Measurements from ENCODE around the gene STK16. TPM values are rescaled to one million over a fixed set of nuclear protein-coding genes. Genes with fewer than 3 reads are reported as not detected.

Gene STK16
- total and polyA plus RNA-seq, 2 of the 13 experiments (the other 11 are each of a cell fraction or from before 2014, with no cell fraction given) = 28.0 to 50.9 TPM

DNA sequence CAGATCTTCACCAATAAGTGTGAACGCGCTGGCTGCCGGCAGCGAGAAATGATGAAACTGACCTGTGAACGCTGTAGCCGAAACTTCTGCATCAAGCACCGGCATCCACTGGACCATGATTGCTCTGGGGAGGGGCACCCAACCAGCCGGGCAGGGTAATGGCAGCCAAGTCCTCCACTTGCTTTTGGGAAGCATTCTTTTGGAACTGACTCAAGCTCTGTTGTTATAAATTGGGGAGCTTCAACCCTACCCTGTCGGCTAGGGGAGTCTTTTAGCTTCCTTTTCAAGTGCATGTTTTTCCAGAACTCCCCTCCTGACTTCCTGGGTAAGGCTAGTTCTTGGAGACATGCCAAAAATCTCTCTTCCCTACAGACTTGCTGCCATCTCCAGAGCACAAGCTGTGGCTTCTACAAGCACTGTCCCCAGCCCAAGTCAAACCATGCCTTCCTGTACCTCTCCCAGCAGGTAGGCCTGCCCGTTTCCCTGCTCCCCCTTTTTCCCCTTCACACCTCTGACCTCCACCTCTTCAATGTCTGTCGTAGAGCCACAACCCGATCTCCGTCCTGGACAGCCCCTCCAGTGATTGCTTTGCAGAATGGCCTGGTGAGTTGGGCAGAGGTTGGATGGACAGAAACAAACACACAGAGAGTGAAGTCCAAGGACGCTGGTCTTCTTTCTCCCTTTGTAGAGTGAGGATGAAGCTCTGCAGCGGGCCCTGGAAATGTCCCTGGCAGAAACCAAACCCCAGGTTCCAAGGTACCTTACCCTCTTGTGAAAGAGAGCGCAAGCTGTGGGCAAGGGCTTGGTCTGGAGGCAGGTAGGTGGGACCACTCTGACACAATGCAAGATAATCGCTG lies 37.2 kb upstream of the STK16 start (continued):
- TF ChIP-seq ZNF674 (CRISPR knock-in tag; IDR thresholded peaks at IDR 0.05; ENCODE audit: low read depth) (no peak), ZNF660 (CRISPR knock-in tag; IDR thresholded peaks at IDR 0.05; ENCODE audit: borderline replicate concordance, low read depth) (no peak), ZNF10 (CRISPR knock-in tag; IDR thresholded peaks at IDR 0.05; ENCODE audit: borderline replicate concordance, low read depth) (no peak), IRX3 (CRISPR knock-in tag; IDR thresholded peaks at IDR 0.05; ENCODE audit: borderline replicate concordance, low read depth) (0 out of 2 replicates have a peak, but pooled peaks have one; percentile 11), ZFY (CRISPR knock-in tag; IDR thresholded peaks at IDR 0.05) (peak; percentile 49), ZNF883 (CRISPR knock-in tag; IDR thresholded peaks at IDR 0.05; ENCODE audit: not compliant biosample characterization) (no peak), ZC3H4 (CRISPR knock-in tag; IDR thresholded peaks at IDR 0.05; ENCODE audit: borderline replicate concordance) (peak; percentile 45; the same call in 1 of the 2 replicates), ZNF121 (CRISPR knock-in tag; IDR thresholded peaks at IDR 0.05) (peak; percentile 77), ZNF557 (CRISPR knock-in tag; IDR thresholded peaks at IDR 0.05) (no peak), ZFP41 (CRISPR knock-in tag; IDR thresholded peaks at IDR 0.05; ENCODE audit: borderline replicate concordance) (no peak), IRF2 (CRISPR knock-in tag; IDR thresholded peaks at IDR 0.05) (peak; percentile 72; the same call in 1 of the 2 replicates), GATAD2A (CRISPR knock-in tag; IDR thresholded peaks at IDR 0.05) (peak; percentile 96), ERF (CRISPR knock-in tag; IDR thresholded peaks at IDR 0.05) (peak; percentile 65; the same call in 1 of the 2 replicates), ZZZ3 (CRISPR knock-in tag; IDR thresholded peaks at IDR 0.05; ENCODE audit: borderline replicate concordance) (no peak), ZIK1 (CRISPR knock-in tag; IDR thresholded peaks at IDR 0.05; ENCODE audit: borderline replicate concordance, low read depth) (no peak; the same call in 1 of the 2 replicates), HHEX (CRISPR knock-in tag; IDR thresholded peaks at IDR 0.05) (0 out of 2 replicates have a peak, but pooled peaks have one; percentile 58)
- TF ChIP-seq, protein P1, sequence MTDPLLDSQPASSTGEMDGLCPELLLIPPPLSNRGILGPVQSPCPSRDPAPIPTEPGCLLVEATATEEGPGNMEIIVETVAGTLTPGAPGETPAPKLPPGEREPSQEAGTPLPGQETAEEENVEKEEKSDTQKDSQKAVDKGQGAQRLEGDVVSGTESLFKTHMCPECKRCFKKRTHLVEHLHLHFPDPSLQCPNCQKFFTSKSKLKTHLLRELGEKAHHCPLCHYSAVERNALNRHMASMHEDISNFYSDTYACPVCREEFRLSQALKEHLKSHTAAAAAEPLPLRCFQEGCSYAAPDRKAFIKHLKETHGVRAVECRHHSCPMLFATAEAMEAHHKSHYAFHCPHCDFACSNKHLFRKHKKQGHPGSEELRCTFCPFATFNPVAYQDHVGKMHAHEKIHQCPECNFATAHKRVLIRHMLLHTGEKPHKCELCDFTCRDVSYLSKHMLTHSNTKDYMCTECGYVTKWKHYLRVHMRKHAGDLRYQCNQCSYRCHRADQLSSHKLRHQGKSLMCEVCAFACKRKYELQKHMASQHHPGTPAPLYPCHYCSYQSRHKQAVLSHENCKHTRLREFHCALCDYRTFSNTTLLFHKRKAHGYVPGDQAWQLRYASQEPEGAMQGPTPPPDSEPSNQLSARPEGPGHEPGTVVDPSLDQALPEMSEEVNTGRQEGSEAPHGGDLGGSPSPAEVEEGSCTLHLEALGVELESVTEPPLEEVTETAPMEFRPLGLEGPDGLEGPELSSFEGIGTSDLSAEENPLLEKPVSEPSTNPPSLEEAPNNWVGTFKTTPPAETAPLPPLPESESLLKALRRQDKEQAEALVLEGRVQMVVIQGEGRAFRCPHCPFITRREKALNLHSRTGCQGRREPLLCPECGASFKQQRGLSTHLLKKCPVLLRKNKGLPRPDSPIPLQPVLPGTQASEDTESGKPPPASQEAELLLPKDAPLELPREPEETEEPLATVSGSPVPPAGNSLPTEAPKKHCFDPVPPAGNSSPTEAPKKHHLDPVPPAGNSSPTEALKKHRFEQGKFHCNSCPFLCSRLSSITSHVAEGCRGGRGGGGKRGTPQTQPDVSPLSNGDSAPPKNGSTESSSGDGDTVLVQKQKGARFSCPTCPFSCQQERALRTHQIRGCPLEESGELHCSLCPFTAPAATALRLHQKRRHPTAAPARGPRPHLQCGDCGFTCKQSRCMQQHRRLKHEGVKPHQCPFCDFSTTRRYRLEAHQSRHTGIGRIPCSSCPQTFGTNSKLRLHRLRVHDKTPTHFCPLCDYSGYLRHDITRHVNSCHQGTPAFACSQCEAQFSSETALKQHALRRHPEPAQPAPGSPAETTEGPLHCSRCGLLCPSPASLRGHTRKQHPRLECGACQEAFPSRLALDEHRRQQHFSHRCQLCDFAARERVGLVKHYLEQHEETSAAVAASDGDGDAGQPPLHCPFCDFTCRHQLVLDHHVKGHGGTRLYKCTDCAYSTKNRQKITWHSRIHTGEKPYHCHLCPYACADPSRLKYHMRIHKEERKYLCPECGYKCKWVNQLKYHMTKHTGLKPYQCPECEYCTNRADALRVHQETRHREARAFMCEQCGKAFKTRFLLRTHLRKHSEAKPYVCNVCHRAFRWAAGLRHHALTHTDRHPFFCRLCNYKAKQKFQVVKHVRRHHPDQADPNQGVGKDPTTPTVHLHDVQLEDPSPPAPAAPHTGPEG (CRISPR knock-in tag; IDR thresholded peaks at IDR 0.05) = no peak; the same call in 1 of the 2 replicates
- TF ChIP-seq, protein P2, sequence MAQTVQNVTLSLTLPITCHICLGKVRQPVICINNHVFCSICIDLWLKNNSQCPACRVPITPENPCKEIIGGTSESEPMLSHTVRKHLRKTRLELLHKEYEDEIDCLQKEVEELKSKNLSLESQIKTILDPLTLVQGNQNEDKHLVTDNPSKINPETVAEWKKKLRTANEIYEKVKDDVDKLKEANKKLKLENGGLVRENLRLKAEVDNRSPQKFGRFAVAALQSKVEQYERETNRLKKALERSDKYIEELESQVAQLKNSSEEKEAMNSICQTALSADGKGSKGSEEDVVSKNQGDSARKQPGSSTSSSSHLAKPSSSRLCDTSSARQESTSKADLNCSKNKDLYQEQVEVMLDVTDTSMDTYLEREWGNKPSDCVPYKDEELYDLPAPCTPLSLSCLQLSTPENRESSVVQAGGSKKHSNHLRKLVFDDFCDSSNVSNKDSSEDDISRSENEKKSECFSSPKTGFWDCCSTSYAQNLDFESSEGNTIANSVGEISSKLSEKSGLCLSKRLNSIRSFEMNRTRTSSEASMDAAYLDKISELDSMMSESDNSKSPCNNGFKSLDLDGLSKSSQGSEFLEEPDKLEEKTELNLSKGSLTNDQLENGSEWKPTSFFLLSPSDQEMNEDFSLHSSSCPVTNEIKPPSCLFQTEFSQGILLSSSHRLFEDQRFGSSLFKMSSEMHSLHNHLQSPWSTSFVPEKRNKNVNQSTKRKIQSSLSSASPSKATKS (CRISPR knock-in tag; IDR thresholded peaks at IDR 0.05) = no peak
- TF ChIP-seq, protein P3, sequence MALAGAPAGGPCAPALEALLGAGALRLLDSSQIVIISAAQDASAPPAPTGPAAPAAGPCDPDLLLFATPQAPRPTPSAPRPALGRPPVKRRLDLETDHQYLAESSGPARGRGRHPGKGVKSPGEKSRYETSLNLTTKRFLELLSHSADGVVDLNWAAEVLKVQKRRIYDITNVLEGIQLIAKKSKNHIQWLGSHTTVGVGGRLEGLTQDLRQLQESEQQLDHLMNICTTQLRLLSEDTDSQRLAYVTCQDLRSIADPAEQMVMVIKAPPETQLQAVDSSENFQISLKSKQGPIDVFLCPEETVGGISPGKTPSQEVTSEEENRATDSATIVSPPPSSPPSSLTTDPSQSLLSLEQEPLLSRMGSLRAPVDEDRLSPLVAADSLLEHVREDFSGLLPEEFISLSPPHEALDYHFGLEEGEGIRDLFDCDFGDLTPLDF (CRISPR knock-in tag; IDR thresholded peaks at IDR 0.05) = no peak
- TF ChIP-seq, protein P4, sequence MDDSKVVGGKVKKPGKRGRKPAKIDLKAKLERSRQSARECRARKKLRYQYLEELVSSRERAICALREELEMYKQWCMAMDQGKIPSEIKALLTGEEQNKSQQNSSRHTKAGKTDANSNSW (CRISPR knock-in tag; IDR thresholded peaks at IDR 0.05; ENCODE audit: borderline replicate concordance) = 0 out of 2 replicates have a peak, but pooled peaks have one; percentile 40
